HG03457 (cell line): ENCODE data around the gene BMP7.

Source experiments
- ATAC-seq: cut with Tn5 transposase; IDR thresholded peaks from one replicate; pipeline ENCODE4 v1.9.1; 2021; ENCODE audit warnings: moderate number of reproducible peaks; ENCODE audit not compliant: unreplicated experiment

The BMP7 gene

DNA sequence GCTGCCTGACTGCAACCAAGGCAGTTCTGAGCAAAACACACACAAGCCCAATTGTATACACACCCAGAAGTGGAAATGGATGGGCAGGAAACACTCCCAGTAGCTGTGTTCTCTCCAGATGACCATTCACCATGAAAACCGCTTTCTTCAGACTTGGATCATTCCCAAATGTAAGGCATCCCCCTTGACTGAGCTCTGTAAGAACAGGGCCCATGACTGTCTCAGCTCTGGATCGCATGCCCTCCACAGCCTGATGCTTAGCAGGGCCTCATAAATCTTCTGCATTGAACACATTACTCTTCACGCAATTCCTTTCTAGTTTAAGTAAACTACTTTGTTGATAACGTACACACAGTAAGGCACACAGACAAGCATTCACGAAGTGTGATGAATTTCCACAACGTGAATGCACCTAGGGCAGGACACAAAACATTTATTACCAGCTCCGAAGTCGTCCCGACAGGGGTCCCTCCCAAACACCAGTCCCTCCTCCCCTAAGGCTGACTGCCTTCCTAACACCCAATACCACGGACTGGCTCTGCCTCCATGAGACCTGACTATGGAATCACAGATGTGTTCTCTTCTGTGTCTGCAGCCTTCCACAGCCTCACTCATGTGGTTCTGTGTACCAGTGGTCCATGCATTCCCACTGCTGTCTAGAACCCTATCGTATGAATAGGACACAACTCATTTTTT is 31.7 kb downstream of the BMP7 start:
- no peak for ATAC-seq

DNA sequence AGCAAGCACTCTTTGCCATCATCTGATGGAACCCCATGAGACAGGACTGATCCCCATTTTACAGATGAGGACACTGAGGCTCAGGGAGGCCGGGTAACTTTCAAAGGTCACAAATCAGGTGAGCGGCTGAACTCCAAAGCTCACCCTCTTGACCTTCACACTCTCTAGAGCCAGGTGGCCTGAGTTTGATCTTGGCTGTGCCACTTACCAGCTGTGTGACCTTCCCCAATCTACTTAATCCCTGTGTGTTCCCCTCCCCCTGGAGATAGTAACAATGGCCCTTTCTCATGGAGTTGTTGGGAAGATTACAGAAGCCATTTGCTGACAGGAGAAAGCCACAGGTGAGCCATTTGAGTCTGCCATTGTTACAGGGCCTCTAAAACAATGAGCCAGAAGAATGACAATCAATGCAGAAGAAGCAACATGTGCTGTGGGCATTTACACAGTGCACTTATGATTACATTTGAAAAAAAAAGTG is 34.5 kb downstream of the BMP7 start:
- no peak for ATAC-seq

DNA sequence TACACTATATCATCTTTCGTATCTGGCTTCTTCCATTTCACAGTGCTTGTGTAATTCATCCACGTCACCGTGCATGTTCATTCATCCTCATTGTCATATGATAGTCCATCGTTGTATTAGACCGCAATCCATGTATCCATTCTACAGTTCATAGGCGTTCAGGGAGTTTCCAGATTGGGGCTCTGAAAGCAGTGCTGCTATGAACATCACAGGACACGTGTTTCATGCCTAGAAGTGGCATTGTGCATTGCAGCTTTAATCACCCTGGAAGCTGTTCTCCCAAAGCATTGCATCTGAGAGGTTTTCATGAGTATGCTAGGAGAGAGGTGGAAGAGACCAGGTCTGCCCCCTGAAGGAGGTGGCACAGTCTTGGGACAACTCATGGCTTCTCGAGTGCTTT is 35.3 kb downstream of the BMP7 start:
- ATAC-seq: no peak

DNA sequence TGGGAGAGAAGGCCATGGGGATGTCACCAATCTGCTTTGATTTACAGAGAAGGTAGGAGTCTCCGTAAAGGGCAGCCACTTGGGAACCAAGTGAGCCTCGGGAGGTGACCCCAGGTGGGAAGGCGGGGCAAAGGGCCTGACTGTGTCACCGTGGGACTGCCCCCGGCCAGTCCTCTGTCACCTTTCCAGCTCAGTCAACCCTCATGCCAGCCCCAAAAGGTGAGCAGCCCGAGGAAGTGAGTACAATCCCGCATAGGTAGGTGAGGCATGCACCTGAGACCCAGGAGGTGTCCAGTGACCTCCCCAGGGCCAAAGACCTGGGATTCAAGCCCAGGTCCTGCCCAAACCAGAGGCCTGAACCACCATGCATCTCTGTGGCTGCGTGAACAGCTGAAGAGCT is 36.2 kb downstream of the BMP7 start:
- ATAC-seq: no peak

DNA sequence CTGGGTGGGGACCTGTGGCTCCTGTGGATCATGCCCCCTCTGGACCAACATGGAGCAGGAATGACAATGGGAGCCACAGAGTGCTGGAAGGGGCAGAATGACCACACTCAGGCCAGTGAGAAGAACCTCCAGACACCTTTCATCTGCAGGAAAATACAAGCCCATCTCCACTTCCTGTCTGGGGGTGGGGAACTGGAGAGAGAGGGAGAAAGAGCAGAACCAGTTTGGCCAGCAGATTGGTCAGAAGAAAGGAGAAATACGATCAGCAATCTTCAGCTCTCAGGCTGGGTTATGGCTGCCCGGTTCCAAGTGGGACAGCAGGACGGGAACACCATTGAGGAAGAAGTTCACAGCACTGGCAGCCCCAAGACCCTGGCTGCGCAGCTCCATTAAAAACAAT is 37.0 kb downstream of the BMP7 start:
- ATAC-seq: no peak

DNA sequence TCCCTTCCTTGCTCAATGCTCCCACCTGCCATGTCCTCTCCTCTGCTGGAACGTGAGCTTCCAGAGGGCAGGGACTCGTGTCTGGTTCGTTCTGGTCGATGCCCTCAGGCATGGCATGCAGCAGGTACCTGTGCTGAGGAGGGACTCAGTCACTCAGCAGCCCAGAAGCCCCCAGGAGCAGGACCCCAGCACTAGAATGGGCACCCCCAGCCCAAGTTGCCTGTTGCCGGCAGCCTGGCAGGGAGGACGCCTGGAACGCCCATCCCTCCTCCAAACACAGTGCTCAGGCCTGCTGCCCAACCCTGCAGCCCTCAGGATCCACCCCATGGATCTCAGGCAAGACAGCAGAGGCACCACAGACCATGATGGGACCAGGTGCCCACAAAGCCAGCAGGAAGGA is 40.6 kb downstream of the BMP7 start:
- ATAC-seq: no peak

DNA sequence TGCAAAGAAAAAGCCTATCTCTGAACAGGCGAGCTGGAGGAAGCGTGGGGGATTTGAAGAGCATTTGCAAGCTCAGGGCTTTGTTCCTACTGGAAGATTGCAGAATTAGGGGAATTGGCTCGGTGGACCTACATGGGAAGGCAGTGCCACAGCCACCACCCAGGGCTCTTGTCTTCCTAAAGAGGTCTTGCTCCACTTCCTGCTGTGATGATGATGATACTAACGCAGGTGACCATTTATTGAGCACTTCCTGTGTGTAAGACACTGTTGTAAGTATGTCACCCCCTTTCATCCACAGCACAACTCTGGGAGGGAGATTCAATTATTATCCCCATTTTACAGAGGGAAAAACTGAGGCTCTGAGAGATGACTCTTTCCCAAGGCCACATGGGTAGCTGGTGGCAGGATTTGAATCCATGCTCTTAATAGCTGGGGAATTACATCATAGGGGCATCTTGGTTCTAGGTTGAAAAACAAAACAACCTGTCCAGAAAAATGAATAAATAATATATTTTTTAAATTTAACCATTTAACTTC is 41.2 kb downstream of the BMP7 start:
- ATAC-seq: no peak

DNA sequence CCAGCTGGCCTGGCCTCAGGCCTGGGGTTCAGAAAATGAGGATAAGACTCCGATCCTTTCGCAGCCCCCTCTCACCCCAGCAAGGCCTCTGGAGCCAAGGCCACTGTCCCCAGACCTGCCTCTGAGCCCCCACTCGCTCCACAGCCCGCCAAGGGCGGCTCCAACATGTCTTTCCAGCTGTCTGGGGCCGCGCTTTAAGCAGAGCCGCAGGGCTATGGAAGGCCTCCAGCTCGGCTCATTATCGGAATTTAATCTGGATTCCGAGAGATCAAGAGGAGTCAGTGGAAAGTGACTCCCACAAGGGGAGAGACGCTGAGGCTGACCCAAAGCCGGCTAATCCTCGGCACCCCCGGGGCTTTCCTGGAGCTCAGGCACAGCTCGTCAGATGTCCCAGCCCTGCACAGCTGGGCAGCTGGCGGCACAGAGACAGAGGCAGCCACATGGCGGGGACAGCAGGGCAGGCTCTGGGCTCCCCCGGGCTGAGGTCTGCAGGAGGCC is 41.8 kb downstream of the BMP7 start:
- ATAC-seq: no peak

DNA sequence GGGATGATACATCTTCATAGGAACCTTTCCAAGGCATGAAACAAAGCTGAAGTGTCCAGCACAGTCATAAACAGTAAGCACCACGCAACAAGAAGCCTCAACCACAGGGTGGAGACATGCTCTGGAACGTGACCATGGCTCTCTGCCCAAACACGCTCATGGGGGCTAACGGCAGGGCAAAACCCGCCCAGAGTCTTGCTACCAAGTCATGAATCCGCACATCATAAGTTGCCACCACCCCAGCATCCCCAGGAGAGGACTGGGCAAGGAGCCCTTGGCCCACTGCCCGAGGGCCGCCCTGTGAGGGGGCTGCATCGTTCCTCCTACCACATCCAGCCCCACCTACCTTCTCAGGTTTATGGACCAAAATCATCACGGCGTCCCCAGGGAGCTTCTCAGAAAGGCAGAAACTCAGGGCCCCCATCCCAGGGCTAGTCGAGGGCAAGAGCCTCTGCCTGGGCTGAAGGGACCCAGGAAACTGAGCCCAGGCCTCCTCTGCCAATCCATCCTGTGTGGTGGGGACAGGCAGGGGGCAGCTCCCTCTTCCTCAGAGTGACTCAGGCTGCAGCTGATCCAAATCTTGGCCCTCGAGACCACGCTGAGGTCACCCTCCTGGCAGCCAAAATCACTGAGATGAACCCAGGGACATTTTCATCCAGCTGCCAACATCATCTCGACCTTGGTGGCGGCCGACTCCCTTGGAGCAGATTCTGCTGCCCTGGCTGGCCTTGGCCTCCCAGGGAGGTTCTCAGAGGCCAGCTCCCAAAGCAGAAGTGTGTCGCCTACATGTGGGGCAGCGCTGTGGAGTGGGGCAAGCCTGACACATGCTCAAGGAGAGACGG is 42.6 kb downstream of the BMP7 start:
- ATAC-seq: no peak

DNA sequence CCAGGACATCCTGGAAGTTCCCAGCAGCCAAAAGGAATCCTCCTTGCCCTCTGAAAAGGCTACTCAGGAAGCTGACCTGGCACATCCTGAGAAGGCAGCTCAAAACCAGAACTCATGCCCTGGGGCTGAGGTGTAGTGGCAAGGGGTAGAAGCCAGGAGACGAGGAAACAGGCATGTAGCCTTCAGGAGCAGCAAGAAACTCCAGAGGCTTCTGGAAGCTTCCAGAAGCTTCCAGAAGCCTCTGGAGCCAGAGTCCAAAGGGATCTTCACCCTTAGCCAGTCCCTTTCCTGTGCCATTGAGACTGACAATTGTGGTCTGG is 43.9 kb downstream of the BMP7 start:
- no peak for ATAC-seq

DNA sequence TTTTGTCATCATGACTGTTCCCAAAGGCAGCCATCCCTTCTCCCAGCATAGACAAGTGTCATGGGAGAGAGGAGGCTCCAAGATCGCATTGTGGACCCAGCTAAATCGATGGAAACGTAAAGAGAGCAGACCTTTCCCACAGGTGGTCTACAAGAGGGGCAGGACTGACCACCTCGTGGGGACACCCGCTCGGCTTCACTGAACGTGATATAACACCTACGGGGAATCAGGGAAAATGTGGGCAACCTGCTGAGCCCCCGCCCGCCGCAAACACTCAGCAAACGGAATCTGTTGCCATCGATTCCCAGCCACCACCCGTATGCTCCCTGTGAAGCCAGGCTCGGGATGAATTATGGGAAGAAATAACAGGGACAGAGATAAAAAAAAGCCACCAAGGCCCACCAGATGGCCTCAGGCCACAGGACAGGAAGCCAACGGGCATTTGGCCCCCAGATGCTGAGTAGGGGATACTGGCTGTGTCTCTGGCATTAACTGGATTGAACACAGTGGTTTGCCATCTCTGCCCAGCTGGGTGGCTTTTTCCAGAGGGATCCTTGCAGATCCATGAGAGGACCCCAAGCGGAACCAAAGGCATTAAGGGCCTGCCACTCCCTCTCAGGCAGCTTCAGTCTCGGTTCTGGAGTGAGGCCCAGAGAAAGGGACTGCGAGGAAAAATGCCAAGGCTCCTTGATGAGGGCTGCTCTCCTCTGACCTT is 44.4 kb downstream of the BMP7 start:
- no peak for ATAC-seq

DNA sequence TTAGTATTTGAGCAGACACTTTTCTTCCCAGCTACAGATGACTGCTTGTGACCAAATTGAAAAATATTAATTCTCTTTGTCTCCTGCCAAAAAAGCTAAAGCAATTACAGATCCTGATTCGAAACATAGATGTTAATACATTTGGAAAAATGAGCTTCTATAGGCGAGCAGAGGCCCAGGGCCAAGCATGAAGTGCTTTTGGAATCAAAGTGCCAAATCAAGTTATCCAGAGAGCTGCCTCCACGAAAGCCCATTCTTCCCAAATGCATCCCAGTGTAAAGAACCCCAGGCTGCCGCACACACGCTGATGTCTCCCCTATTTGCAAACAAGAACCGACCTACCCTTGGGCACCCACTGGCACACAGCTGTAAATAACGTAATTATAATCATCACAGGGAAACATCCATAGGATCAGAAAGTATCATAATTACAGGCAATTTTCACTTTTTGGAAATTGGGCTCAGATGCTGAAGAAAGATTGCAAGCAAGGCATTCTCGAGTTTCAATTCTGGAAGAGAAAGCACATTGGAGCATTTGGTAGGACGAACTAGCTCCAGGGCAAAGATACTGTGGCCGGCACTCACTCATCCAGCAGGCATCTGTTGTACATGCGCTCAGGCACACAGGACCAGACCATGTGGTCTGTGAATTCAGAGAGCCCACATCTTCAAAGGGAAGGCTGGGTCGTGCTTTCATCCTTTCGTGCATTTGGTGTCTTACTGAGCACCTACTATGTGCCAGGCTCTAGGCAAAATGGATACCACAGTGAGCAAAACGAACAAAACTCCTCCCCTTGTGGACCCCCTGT is 45.9 kb downstream of the BMP7 start:
- no peak for ATAC-seq

DNA sequence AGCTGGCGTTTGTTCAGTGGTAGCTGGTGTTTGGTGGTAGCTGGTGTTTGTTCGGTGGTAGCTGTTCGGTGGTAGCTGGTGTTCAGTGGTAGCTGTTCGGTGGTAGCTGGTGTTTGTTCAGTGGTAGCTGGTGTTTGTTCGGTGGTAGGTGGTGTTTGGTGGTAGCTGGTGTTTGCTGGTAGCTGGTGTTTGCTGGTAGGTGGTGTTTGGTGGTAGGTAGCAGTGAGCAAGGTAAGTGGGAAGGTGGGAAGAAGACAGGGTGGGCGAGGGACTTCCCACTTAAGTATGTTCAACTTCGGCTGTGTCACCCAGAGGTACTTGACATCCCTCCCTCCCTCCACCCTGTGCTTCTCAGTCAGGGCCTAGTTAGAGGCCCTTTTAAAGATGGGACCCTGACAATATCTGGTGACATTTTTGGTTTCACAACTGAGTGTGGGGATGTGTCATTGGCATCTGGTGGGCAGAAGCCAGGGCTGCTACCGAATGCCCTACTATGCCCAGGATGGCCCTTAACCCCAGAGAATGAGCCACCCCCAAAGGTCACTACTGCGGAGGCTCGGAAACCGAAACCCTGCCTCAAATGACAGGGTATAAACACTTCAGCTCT is 47.3 kb downstream of the BMP7 start:
- no peak for ATAC-seq

DNA sequence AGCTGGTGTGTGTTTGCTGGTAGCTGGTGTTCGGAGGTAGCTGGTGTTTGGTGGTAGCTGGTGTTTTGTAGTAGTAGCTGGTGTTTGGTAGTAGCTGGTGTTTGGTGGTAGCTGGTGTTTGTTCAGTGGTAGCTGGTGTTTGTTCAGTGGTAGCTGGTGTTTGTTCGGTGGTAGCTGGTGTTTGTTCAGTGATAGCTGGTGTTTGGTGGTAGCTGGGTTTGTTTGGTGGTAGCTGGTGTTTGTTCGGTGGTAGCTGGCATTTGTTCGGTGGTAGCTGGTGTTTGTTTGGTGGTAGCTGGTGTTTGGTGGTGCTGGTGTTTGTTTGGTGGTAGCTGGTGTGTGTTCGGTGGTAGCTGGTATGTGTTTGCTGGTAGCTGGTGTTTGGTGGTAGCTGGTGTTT is 48.0 kb downstream of the BMP7 start:
- ATAC-seq: no peak

DNA sequence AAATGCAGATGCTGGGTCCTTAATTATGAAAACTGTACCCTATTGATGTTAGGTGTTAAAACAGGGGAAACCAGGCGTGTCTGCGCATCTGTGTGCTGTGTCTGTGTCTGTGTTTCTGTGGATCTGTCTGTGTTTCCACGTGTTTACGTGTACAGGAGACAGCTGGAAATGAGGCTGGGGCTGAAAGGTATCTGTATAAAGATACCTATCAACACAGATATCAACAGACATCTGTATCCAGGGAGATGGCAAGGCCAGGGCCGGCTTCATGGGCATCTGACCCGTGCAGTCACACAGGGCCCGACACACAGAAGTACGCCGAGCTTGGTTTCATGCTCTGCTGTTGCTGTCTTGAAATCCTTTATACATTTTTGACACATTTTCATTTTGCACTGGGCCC is 48.6 kb downstream of the BMP7 start:
- no peak for ATAC-seq

DNA sequence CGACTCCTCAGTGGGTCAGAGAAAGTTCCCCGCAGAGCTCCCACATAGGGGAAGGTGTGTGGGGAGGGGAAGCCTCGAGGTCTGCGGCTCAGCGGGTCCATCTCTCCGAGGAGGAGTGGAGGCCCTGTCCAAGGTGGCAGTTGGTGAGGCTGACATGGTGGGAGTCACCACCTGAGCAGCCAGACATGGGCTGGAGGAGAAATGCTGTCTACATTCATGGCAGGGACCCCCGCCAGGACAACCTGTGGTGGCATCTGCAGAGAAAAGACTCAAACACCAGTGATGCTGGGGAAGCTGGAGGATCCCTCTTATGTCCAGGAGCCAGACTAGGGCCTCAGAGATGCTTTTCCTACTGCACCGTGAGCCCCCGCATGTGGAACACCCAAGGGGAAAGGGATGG is 49.8 kb downstream of the BMP7 start:
- no peak for ATAC-seq

DNA sequence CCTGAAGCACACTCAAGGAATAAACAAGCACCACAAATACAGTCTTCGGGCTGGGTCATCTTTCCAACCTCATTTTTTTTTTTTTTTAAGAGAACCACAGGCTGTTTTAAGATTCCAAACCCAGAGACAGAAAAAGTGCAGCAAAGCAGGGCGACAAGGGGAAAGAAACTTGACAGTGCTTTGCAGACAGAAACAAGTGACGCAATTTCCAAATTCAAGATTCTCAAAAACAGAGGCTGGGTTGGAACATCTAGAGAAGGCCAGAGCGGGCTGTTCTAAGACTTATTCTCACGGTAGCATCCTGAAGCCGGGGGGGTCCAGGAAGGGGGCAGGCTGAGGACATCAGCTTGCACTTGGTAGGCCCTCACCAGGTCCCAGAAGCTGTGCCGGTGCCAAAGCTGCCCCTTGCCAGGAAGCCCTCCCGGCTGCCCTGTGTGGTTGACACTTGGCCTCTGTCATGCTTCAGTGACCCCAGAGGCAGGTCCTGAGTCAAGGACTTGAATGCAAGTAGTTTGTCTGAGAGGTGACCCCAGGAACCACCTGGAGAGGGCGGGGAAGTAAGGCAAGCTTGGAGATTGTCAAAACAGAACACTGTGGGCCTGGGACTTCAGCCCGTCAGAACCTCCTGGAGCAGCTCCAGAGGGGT is 50.5 kb downstream of the BMP7 start:
- ATAC-seq: no peak

DNA sequence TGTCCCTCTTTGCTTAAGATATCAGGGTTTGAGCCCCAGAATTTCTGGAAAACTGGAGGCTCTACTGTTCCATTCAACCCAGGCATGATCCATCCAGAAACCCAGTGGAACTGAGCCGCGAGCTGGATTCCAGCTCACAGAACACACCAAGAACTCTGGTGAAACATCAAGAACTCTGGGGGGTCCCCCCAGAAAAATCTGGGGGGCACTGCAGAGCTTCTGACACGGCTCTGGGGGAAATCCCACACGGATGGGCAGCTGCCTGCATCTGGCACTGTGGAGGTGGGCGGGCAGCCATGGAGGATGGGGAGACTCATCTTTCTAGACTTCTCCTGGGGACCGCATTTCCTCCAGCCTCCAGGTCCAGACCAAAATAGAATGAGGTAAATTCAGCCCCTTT is 51.0 kb downstream of the BMP7 start:
- no peak for ATAC-seq

DNA sequence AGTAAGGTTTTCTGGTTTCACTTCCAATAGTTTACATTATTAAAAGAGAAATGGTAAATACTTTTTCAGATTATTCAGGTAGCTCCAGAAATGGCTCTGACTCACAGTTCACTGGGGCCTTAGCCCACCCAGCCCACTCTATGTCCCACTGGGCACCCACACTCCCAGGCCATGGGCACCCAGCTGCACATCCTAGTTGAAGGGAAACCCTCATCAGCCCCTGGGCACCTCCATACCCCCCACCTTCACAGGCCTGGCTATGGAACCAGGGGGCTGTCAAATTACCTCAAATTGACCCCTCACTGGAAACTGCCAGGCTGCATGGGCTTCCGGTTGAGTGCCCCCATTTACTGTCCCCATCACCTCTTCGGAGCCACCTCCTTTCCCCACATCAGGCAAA is 51.5 kb downstream of the BMP7 start:
- no peak for ATAC-seq

DNA sequence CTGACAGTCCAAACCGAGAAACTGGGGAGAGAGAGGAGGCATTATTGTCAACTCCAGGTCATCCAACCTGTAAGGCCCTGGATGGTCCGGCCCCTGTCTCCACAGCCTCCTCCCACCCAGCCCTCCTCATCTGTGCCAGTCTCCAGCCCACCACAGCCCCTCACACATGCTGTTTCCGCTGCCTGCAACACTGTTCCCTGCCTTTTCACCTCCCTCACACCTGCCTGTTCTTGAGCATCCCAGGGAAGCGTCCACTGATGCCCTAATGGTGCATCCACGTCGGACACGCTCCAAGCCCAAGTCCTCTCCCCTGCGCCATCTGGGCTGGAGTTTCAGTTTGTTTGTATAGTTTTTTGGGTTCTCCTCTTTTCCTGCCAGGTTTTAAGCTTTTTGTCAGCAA is 52.0 kb downstream of the BMP7 start:
- no peak for ATAC-seq
